ENCODE data around the gene YIF1A. TPM values are rescaled to one million over a fixed set of nuclear protein-coding genes. Genes with fewer than 3 reads are reported as not detected.
"Not testable (repeated sequence)": the region's sequence is repeated elsewhere in the genome, so short reads cannot be mapped to it uniquely, and the experiment has no call there.

The YIF1A gene
- total RNA-seq, 1 donor = 187 TPM

DNA sequence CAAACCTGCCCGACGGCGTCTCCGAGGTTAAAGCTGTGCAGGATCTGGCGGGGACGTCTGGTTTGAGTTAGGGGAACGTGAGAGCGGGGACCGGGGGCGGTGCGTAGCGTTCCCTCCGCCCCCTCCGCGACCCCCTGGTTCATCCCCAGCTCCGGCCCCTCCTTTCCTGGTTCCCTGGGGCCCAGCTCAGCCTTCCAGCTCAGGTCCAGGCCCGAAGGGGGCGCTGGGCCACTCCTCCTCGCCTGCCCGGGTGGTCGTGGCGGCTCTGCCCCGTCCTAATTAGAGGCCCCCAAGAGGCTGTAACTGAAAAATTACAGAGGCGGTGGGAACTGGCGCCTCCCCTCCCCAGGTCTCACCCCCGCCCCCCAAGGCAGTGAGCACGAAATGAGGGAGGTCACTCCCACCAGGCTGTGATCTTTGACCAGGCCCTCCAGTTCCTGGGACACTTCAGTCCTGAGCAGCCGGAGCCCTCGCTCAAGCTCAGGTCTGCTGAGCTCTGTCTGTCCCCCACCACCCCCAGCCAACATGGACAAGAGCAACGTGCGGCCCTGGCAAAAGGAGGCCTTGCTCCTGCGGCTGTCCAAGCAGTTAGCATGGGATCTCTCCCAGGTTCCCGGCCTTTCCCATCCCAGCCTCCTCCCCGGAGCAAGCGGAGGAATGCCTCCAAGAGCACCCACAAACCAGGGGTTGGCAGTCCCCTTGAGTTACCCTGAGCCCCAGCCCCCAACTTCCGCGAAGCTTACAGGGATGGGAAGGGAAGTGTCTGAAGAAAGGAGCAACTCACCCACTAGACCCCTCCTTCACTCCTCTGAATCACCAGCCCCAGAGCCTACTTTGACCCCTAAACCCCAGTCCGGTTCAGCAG is 24.6 kb upstream of the YIF1A start:
- DNase-seq (ENCODE audit: low read depth) = peak; percentile 50
- H3K4me3 ChIP-seq (ENCODE audit: low read depth, low read length) = peak overlapping the region; percentile 91
- TF ChIP-seq, protein P1, sequence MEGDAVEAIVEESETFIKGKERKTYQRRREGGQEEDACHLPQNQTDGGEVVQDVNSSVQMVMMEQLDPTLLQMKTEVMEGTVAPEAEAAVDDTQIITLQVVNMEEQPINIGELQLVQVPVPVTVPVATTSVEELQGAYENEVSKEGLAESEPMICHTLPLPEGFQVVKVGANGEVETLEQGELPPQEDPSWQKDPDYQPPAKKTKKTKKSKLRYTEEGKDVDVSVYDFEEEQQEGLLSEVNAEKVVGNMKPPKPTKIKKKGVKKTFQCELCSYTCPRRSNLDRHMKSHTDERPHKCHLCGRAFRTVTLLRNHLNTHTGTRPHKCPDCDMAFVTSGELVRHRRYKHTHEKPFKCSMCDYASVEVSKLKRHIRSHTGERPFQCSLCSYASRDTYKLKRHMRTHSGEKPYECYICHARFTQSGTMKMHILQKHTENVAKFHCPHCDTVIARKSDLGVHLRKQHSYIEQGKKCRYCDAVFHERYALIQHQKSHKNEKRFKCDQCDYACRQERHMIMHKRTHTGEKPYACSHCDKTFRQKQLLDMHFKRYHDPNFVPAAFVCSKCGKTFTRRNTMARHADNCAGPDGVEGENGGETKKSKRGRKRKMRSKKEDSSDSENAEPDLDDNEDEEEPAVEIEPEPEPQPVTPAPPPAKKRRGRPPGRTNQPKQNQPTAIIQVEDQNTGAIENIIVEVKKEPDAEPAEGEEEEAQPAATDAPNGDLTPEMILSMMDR (IDR thresholded peaks at IDR 0.05; ENCODE audit: insufficient read depth, low read depth, low read length) = peak; percentile 51

DNA sequence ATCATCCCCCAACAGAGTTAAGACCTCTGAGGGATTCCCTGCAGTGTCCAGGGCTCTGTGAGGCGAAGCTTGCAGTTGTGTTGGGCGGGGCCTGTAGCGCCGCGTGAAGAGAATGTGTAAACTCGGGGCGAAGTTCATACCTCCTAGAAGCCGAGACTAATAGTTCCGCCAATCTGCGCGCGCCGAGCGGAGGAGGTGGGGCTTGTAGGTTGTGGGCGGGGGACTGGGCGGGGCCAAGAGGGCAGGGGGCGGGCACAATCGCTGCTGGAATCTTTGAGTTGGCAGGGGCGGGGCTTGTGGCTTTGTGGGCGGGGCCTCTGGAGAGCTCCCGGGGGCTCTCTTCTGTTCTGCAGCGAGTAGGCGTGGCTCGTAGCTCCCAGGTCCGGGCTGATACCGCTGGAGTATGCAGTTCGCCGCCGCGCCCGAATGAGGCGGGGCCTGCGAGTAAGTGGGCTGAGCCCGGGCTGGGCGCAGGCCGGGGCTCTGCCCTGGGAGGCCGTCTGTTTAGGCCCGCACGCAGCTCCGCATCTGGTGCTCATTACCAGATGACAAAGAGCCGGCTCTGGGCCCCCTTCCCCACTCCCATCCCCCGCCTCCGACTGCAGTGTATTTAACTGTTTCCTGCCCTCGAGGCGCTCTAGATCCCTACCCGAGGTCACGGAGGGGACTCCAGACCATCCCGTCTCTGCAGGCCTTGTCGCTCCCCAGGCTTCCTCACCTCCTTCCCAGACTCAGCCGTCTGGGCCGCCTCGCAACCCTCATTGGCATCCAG is 23.8 kb upstream of the YIF1A start:
- peak; percentile 100 for DNase-seq (ENCODE audit: low read depth)
- H3K4me3 ChIP-seq (ENCODE audit: low read depth, low read length) = peak overlapping the region; percentile 91
- TF ChIP-seq, protein P1 (IDR thresholded peaks at IDR 0.05; ENCODE audit: insufficient read depth, low read depth, low read length) = no peak

DNA sequence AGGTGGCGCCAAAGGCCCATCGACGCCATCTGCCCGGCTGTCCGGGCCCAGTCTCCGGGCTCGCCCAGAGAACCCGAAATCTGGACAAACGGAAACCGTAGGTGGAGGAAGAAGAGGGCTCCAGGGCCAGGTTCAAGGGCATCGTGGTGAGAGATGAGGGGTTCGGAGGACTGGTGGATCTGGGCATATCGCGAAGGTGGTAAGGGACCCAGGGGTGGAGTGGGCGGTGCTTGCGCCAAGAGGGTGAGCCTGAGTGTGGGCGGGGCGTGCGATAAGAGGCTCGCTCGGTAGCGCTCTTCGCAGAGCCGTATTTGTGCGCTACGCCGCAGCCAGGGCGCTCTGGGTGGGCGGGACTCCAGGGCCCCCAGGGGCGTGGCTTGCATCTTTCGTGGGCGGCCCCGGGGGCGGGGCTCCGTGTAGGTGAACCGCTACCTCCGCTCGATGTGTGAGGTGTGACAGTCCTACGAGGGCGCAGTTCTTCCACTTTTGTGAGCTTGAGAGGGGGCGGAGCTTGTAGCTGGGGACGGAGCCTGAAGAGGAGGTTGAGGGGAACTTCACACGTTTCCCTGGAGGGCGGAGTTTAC is 23.1 kb upstream of the YIF1A start:
- peak; percentile 90 for DNase-seq (ENCODE audit: low read depth)
- TF ChIP-seq, protein P1 (IDR thresholded peaks at IDR 0.05; ENCODE audit: insufficient read depth, low read depth, low read length) = peak; percentile 91
- peak overlapping the region; percentile 69 for H3K4me3 ChIP-seq (ENCODE audit: low read depth, low read length)

DNA sequence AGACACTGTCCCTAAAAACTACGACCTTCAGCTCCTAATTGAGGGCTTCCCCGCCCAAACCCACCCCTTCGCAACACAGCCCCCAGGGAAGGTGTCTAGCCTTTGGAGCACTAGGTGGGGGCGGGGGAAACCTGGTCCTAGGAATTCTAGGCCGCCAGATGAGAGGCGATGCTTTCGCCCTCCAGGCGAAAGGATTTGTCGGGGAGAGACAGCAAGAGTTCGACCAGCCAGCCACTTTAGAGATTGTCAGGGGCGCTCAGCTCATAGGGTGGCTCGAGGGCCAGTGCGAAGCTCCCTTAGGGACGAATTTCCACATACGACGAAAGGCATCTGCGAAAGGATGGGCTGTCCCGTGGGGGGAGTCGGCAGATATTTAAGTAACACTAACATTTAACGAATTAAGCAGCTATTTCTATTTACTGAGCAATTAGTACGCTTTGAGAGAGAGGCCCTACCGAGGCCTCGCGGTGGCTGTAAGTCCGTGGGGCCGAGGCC is 22.6 kb upstream of the YIF1A start:
- H3K4me3 ChIP-seq (ENCODE audit: low read depth, low read length) = peak overlapping the region; percentile 69
- TF ChIP-seq, protein P1 (IDR thresholded peaks at IDR 0.05; ENCODE audit: insufficient read depth, low read depth, low read length) = no peak
- DNase-seq (ENCODE audit: low read depth) = no peak

DNA sequence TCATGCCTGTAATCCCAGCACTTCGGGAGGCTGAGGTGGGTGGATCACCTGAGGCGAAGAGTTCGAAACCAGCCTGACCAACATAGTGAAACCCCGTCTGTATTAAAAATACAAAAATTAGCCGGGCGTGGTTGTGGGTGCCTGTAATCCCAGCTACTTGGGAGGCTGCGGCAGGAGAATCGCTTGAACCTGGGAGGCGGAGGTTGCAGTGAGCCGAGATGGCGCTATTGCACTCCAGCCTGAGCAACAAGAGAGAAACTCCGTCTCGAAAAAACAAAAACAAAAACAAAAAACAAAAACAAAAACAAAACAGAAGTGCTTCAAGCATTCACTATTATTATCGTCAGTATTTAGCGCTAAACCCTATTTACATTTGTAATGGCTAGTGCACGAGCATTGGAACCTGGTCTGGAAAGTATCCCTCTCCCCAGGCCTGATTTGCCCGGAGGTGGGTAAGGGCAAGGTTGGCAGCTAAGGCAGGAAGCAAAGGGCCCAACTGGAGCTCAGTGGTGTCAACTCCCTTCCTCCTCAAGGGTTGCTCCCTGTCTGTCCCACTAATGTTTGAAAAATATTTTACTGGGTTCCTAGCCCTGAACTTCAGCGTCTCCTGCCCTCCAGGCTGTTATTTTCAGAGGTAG is 22.0 kb upstream of the YIF1A start:
- not testable (repeated sequence) for DNase-seq (ENCODE audit: low read depth); H3K4me3 ChIP-seq (ENCODE audit: low read depth, low read length)

DNA sequence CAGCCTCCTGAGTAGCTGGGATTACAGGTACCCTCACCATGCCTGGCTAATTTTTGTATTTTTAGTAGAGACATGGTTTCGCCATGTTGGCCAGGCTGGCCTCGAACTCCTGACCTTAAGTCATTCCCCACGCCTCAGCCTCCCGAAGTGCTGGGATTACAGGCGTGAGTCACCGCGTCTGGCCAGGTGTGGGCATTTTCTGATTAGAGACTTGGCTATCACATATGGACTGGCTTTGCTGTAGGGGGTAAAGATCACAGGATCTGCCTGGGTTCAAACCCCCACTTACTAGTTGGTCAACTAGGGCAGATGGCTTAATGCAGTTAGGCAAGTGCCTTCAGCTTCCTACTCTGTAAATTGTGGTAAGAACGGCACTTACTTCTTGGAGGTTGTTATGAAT is 21.4 kb upstream of the YIF1A start:
- DNase-seq (ENCODE audit: low read depth) = peak; percentile 26
- TF ChIP-seq, protein P1 (IDR thresholded peaks at IDR 0.05; ENCODE audit: insufficient read depth, low read depth, low read length) = no peak
- H3K4me3 ChIP-seq (ENCODE audit: low read depth, low read length) = no peak overlapping the region
